ENCODE results near the gene TC2N.

DNA sequence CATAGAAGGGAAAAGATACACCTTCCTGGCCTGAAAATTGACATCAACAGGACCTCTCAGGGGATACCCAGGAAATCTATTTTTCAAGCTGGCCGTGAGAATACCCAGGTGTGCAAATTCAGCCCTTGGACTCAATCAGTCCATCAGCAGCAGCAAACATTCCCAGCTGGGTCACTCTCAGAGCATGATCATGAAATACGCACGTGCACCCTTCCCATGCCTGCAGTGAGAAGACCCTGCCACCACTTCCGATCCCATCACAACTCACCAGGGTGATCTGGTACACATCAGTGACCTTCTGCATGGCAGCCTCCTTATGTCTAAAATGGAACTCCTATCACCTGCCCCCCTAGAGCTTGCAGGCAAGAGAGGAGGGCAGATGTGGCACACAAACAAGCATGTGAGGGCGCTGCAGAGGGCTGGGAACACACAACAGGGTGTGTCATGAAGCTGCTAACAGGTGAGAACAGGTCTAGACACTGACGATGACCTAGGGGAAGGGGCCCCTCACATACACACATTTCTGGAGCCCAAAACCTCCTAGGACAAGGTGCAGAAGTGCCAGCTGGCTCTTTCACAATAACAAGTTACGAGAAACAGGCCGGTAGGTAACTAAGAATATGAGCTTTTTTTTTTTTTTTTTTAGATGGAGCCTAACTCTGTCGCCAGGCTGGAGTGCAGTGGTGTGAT is 37.8 kb upstream of the TC2N start:
- TF ChIP-seq, protein P1, sequence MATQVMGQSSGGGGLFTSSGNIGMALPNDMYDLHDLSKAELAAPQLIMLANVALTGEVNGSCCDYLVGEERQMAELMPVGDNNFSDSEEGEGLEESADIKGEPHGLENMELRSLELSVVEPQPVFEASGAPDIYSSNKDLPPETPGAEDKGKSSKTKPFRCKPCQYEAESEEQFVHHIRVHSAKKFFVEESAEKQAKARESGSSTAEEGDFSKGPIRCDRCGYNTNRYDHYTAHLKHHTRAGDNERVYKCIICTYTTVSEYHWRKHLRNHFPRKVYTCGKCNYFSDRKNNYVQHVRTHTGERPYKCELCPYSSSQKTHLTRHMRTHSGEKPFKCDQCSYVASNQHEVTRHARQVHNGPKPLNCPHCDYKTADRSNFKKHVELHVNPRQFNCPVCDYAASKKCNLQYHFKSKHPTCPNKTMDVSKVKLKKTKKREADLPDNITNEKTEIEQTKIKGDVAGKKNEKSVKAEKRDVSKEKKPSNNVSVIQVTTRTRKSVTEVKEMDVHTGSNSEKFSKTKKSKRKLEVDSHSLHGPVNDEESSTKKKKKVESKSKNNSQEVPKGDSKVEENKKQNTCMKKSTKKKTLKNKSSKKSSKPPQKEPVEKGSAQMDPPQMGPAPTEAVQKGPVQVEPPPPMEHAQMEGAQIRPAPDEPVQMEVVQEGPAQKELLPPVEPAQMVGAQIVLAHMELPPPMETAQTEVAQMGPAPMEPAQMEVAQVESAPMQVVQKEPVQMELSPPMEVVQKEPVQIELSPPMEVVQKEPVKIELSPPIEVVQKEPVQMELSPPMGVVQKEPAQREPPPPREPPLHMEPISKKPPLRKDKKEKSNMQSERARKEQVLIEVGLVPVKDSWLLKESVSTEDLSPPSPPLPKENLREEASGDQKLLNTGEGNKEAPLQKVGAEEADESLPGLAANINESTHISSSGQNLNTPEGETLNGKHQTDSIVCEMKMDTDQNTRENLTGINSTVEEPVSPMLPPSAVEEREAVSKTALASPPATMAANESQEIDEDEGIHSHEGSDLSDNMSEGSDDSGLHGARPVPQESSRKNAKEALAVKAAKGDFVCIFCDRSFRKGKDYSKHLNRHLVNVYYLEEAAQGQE (IDR thresholded peaks at IDR 0.05; ENCODE audit: borderline replicate concordance) = no peak
- TF ChIP-seq, protein P2, sequence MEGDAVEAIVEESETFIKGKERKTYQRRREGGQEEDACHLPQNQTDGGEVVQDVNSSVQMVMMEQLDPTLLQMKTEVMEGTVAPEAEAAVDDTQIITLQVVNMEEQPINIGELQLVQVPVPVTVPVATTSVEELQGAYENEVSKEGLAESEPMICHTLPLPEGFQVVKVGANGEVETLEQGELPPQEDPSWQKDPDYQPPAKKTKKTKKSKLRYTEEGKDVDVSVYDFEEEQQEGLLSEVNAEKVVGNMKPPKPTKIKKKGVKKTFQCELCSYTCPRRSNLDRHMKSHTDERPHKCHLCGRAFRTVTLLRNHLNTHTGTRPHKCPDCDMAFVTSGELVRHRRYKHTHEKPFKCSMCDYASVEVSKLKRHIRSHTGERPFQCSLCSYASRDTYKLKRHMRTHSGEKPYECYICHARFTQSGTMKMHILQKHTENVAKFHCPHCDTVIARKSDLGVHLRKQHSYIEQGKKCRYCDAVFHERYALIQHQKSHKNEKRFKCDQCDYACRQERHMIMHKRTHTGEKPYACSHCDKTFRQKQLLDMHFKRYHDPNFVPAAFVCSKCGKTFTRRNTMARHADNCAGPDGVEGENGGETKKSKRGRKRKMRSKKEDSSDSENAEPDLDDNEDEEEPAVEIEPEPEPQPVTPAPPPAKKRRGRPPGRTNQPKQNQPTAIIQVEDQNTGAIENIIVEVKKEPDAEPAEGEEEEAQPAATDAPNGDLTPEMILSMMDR (IDR thresholded peaks at IDR 0.05; ENCODE audit: poor library complexity, severe bottlenecking) = no peak
- TF ChIP-seq RAD21 (conservative IDR thresholded peaks at IDR 0.05) (no peak), EZH2 (IDR thresholded peaks at IDR 0.05; ENCODE audit: borderline replicate concordance, insufficient read depth, low read length, poor library complexity, severe bottlenecking) (no peak), EP300 (conservative IDR thresholded peaks at IDR 0.05; ENCODE audit: poor library complexity, severe bottlenecking) (no peak), POLR2AphosphoS5 (IDR thresholded peaks at IDR 0.05) (no peak), SMC3 (conservative IDR thresholded peaks at IDR 0.05; ENCODE audit: poor library complexity) (no peak), MXI1 (conservative IDR thresholded peaks at IDR 0.05; ENCODE audit: poor library complexity, severe bottlenecking) (no peak), TAF1 (IDR thresholded peaks at IDR 0.05; ENCODE audit: low read depth) (no peak)

All from neural cell (in vitro differentiated cells).